Sigmoid colon (tissue), 4 donors: ENCODE data around the gene FARSA.

Experiments
- CTCF ChIP-seq, 4 experiments: fragments of 450-650 bp in 3 of 4; fragments of 200-600 bp in 1 of 4; IDR thresholded peaks; one replicate each; pipeline ENCODE4 v1.5.1; 2016 to 2019; ENCODE audit warnings: antibody characterized with exemption in 4 of 4, mild to moderate bottlenecking in 3 of 4, moderate library complexity in 2 of 4
- POLR2A ChIP-seq, 2 donors: fragments of 450-650 bp; IDR thresholded peaks; one replicate each; pipeline ENCODE4 v1.6.1; 2016; ENCODE audit warnings: antibody characterized with exemption in 2 of 2, mild to moderate bottlenecking in 2 of 2, moderate library complexity in 2 of 2
- POLR2AphosphoS5 ChIP-seq, 4 donors: sonication (generic); formaldehyde crosslinking; IDR thresholded peaks; one replicate each; pipeline ENCODE4 v1.6.1; 2017; ENCODE audit warnings: antibody characterized with exemption in 4 of 4

GRCh38 chr19:12884627-12884925 is 48.9 kb downstream of the FARSA start:
- TF ChIP-seq CTCF (IDR thresholded peaks at IDR 0.05) (no peak), POLR2A (IDR thresholded peaks at IDR 0.05) (no peak), POLR2AphosphoS5 (IDR thresholded peaks at IDR 0.05) (no peak)
